ENCODE measurements around the gene ROPN1L. TPM values are rescaled to one million over a fixed set of nuclear protein-coding genes. Genes with fewer than 3 reads are reported as not detected.
"Not testable (repeated sequence)": the region's sequence is repeated elsewhere in the genome, so short reads cannot be mapped to it uniquely, and the experiment has no call there.

ROPN1L gene
- total RNA-seq, 1 experiment from 2014 or later = 0.40 TPM

DNA sequence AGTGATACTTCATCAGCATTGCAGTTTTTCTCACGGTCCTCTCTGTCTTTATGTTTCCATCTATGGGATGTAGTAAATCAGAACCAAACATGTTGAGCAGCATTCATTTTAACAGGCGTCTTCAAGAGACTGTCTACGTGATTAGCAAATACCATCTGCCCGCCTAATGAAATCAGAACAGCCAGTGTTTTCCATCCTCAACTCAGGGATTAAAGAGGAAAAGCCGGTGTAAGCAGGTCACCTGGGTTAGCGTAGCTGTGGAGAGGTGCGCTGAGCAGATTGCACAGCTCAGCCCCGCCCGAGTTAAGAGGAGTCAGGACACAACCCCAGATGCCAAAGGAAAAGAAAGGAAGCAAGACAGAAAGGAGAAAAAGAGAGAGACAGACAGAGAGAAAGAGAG is 67.9 kb downstream of the ROPN1L start:
- no peak overlapping the region for H3K27ac Mint-ChIP-seq (ENCODE audit: unreplicated experiment)
- peaks cover 19% of the 10 kb centered on the region for H3K27me3 Mint-ChIP-seq (ENCODE audit: unreplicated experiment)
- TF ChIP-seq, protein P1, sequence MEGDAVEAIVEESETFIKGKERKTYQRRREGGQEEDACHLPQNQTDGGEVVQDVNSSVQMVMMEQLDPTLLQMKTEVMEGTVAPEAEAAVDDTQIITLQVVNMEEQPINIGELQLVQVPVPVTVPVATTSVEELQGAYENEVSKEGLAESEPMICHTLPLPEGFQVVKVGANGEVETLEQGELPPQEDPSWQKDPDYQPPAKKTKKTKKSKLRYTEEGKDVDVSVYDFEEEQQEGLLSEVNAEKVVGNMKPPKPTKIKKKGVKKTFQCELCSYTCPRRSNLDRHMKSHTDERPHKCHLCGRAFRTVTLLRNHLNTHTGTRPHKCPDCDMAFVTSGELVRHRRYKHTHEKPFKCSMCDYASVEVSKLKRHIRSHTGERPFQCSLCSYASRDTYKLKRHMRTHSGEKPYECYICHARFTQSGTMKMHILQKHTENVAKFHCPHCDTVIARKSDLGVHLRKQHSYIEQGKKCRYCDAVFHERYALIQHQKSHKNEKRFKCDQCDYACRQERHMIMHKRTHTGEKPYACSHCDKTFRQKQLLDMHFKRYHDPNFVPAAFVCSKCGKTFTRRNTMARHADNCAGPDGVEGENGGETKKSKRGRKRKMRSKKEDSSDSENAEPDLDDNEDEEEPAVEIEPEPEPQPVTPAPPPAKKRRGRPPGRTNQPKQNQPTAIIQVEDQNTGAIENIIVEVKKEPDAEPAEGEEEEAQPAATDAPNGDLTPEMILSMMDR (IDR thresholded peaks at IDR 0.05; ENCODE audit: unreplicated experiment) = no peak
- intact Hi-C loops (cut with micrococcal nuclease; ENCODE audit: unreplicated experiment) = no loop called here
- no peaks in the 10 kb centered on the region for H3K36me3 Mint-ChIP-seq (ENCODE audit: insufficient read depth, unreplicated experiment)
- no peak overlapping the region for H3K4me3 Mint-ChIP-seq (ENCODE audit: low read depth, unreplicated experiment)
- DNase-seq = no peak
- BruUV-seq (replicated peaks) = no TSS peak
- H3K9me3 Mint-ChIP-seq (ENCODE audit: low read depth, unreplicated experiment) = peaks cover 2% of the 10 kb centered on the region
- CTCF ChIA-PET = no interaction called here
- no peaks in the 10 kb centered on the region for H3K4me1 Mint-ChIP-seq (ENCODE audit: low read depth, unreplicated experiment)

DNA sequence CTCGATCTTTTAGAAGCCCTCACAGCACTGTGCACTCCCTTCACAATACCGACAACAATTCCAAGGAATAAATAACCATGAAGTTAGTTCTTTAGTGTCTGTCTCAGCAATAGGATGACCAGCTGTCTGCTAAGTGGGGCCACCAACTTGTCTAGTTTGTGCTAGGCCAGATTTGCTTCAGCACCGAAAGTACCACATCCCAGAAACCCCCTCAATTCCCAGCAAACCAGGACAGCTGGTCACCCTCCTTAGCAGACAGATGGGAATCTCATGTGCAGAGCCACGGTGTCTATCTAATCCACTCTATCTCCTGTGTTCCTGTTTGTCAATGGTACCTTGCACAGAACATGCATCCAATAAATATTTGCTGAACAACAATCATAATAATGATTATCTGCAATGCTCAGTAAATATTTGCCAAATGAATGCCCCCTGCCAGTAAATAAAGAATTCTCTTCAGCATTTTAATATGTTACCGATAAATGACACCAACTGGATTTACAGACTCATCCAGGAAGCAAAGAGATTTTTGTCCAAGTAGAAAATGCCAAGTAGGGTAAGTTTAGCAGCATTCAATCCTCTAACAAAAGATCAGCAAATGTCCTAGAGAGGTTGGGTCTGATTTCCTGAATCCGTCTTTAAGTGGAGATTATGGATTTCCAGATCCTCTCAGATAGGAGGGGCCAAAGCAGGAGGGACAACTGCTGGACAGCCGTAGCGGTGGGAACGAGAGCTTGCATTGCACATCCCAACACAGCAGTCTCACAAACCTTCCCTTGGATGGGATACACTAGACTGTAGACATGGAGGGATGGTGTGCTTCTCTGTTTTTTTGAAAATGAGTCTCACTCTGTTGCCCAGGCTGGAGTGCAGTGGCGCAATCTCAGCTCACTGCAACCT is 70.3 kb downstream of the ROPN1L start:
- Mint-ChIP-seq H3K27me3 (ENCODE audit: unreplicated experiment) (peaks cover 20% of the 10 kb centered on the region), H3K4me1 (ENCODE audit: low read depth, unreplicated experiment) (no peaks in the 10 kb centered on the region), H3K4me3 (ENCODE audit: low read depth, unreplicated experiment) (no peak overlapping the region), H3K36me3 (ENCODE audit: insufficient read depth, unreplicated experiment) (no peaks in the 10 kb centered on the region), H3K27ac (ENCODE audit: unreplicated experiment) (no peak overlapping the region), H3K9me3 (ENCODE audit: low read depth, unreplicated experiment) (peaks cover 2% of the 10 kb centered on the region)
- TF ChIP-seq, protein P1 (IDR thresholded peaks at IDR 0.05; ENCODE audit: unreplicated experiment) = no peak
- no TSS peak for BruUV-seq (replicated peaks)
- intact Hi-C loops (cut with micrococcal nuclease; ENCODE audit: unreplicated experiment) = no loop called here
- DNase-seq = no peak
- CTCF ChIA-PET = no interaction called here

DNA sequence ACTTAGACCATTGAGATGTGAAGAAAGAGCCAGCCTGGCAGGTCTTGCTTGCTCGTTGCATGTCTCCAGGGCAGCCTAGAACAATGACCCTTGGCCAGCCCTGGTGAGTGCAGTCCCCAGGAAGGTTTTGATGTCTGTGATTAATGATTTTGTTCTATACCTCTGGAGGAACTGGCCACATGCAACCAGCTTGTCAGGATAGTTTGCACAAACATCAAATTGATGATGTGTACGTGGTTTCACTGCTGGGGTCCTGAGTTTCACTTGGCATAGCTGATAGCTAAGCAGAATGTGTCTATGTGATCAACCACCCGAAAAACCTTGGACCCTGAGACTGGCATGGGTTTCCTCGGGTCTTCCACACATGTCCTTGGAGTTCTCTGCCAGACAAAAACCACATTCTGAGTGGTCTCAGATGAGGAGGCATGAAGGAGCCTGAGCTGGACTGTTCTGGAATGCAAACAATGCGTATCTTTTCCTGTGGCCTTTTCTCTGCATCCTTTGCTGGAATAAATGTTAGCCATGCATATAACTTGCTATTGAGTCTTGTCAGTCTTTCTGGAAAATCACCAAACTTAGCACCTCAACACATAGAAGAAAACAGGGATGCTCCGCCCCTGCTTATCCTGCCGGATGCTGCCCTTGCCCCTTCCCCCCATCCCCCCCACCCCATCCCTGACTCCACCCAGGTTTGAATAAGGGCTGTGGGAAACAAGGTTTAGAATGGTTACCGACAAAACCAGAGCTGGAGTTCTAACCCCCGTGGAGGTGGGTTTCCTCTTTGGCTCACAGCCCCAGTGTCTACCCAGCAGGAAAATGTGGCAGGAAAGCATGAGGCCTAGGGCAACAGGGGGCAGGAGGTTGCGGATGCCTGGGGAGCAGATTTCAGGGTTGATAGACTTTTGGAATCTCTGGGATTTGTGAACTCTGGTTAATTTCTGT is 72.1 kb downstream of the ROPN1L start:
- DNase-seq = no peak
- intact Hi-C loops (cut with micrococcal nuclease; ENCODE audit: unreplicated experiment) = no loop called here
- TF ChIP-seq, protein P1 (IDR thresholded peaks at IDR 0.05; ENCODE audit: unreplicated experiment) = no peak
- Mint-ChIP-seq H3K27ac (ENCODE audit: unreplicated experiment) (no peak overlapping the region), H3K27me3 (ENCODE audit: unreplicated experiment) (peaks cover 31% of the 10 kb centered on the region), H3K9me3 (ENCODE audit: low read depth, unreplicated experiment) (peaks cover 2% of the 10 kb centered on the region), H3K4me1 (ENCODE audit: low read depth, unreplicated experiment) (no peaks in the 10 kb centered on the region), H3K36me3 (ENCODE audit: insufficient read depth, unreplicated experiment) (no peaks in the 10 kb centered on the region), H3K4me3 (ENCODE audit: low read depth, unreplicated experiment) (no peak overlapping the region)
- CTCF ChIA-PET = interaction anchor here (0.6 to 1.2 kb wide), 3 partner anchors 10 to 777 kb away, joined by 3 to 5 read pairs (median 4); no protein-coding TSS in a partner anchor
- no TSS peak for BruUV-seq (replicated peaks)

DNA sequence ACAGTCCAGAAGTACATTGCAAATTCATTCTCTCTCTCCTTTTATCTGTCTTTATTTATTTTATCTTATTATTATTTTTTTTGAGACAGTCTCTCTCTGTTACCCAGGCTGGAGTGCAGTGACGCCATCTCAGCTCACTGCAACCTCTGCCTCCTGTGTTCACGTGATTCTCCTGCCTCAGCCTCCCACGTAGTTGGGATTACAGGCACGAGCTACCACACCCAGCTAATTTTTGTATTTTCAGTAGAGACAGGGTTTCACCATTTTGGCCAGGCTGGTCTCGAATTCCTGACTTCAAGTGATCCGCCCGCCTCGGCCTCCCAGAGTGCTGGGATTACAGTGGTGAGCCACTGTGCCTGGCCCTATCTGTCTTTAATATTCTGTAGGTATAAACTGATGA is 72.9 kb downstream of the ROPN1L start:
- BruUV-seq (replicated peaks); H3K9me3 Mint-ChIP-seq (ENCODE audit: low read depth, unreplicated experiment); intact Hi-C loops (cut with micrococcal nuclease; ENCODE audit: unreplicated experiment); H3K27ac Mint-ChIP-seq (ENCODE audit: unreplicated experiment); H3K4me3 Mint-ChIP-seq (ENCODE audit: low read depth, unreplicated experiment); H3K36me3 Mint-ChIP-seq (ENCODE audit: insufficient read depth, unreplicated experiment); DNase-seq; H3K4me1 Mint-ChIP-seq (ENCODE audit: low read depth, unreplicated experiment): not testable (repeated sequence)
- CTCF ChIA-PET = interaction anchor here (0.6 to 1.2 kb wide), 2 partner anchors 11 to 777 kb away, joined by 3 to 4 read pairs; no protein-coding TSS in a partner anchor
- H3K27me3 Mint-ChIP-seq (ENCODE audit: unreplicated experiment) = peaks cover 31% of the 10 kb centered on the region

Small RNAs within 50 kb of the gene (microRNA-seq; reads per million reads assigned to microRNA genes)
- gene MIR6131 = not detected

Other genes starting within 250 kb of the ROPN1L start
- gene ATPSCKMT, start 192.0 kb upstream of the ROPN1L start, total RNA-seq (2022) = 20.0 and 22.3 TPM in 2 replicates
- gene CCT5, start 191.6 kb upstream of the ROPN1L start, total RNA-seq (2022) = 404 and 410 TPM in 2 replicates
- gene CMBL, start 134.0 kb upstream of the ROPN1L start, total RNA-seq (2022) = 12.9 and 17.0 TPM in 2 replicates
- 155 and 160 TPM in 2 replicates for gene MARCHF6, start 88.2 kb upstream of the ROPN1L start, total RNA-seq (2022)
- gene ANKRD33B, start 122.2 kb downstream of the ROPN1L start, total RNA-seq (2022) = 2.9 and 3.6 TPM in 2 replicates